HUES64 (cell line): ENCODE data around the gene SPDYC.

Experiments used
- H3K27ac ChIP-seq: 2 replicates; pipeline ENCODE4 v1.7.0; 2013; ENCODE audit warnings: low read depth, low read length, inconsistent platforms
- H3K27me3 ChIP-seq: 2 replicates; pipeline ENCODE4 v1.6.1; 2013; ENCODE audit warnings: mild to moderate bottlenecking, low read length; ENCODE audit not compliant: insufficient read depth
- H3K36me3 ChIP-seq: 2 replicates; pipeline ENCODE4 v1.6.1; 2013; ENCODE audit warnings: mild to moderate bottlenecking, low read length; ENCODE audit not compliant: insufficient read depth
- H3K4me1 ChIP-seq: 2 replicates; pipeline ENCODE4 v1.6.1; 2013; ENCODE audit warnings: mild to moderate bottlenecking, low read length, moderate library complexity; ENCODE audit not compliant: insufficient read depth
- H3K4me3 ChIP-seq: 2 replicates; pipeline ENCODE4 v1.5.1; 2013; ENCODE audit warnings: mild to moderate bottlenecking, low read length, moderate library complexity
- H3K9ac ChIP-seq: 2 replicates; pipeline ENCODE4 v1.6.1; 2013; ENCODE audit warnings: mild to moderate bottlenecking, low read depth, low read length
- H3K9me3 ChIP-seq: 2 replicates; pipeline ENCODE4 v1.6.1; 2013; ENCODE audit warnings: low read depth, low read length; ENCODE audit not compliant: insufficient read depth
- WGBS: fragments of 150-250, 120-280 bp; methylation state at CpG from one replicate; pipeline ENCODE4 v1.1.7; 2013; ENCODE audit warnings: missing lambda C conversion rate; 5-methylcytosine and 5-hydroxymethylcytosine counted together

Gene SPDYC

GRCh38 chr11:65209711-65210360, 39.8 kb downstream of the SPDYC start:
- H3K4me3 ChIP-seq = no peak overlapping the region
- H3K27me3 ChIP-seq = no peaks in the 10 kb centered on the region
- H3K36me3 ChIP-seq = peaks cover 63% of the 10 kb centered on the region
- no peaks in the 10 kb centered on the region for H3K9me3 ChIP-seq
- H3K4me1 ChIP-seq = peaks cover 29% of the 10 kb centered on the region
- H3K9ac ChIP-seq = no peak overlapping the region
- H3K27ac ChIP-seq = no peak overlapping the region
- 95% methylated on average over 20 of the region's 20 CpGs for WGBS

- H3K36me3 ChIP-seq = peaks cover 58% of the 10 kb centered on the region
- H3K27me3 ChIP-seq = no peaks in the 10 kb centered on the region
- no peak overlapping the region for H3K27ac ChIP-seq
Observed at GRCh38 chr11:65210361-65210731, 40.3 kb downstream of the SPDYC start.

GRCh38 chr11:65210748-65211147, 40.7 kb downstream of the SPDYC start:
- H3K27me3 ChIP-seq = no peaks in the 10 kb centered on the region
- H3K9ac ChIP-seq = no peak overlapping the region
- no peak overlapping the region for H3K27ac ChIP-seq
- WGBS = 93% methylated on average over 4 of the region's 4 CpGs
- no peak overlapping the region for H3K4me3 ChIP-seq
- peaks cover 54% of the 10 kb centered on the region for H3K36me3 ChIP-seq
- H3K9me3 ChIP-seq = no peaks in the 10 kb centered on the region
- peaks cover 25% of the 10 kb centered on the region for H3K4me1 ChIP-seq

More at GRCh38 chr11:65210361-65210731, 40.3 kb downstream of the SPDYC start:
- H3K4me1 ChIP-seq = peaks cover 25% of the 10 kb centered on the region
- WGBS = 94% methylated on average over 14 of the region's 14 CpGs
- no peak overlapping the region for H3K4me3 ChIP-seq
- no peaks in the 10 kb centered on the region for H3K9me3 ChIP-seq
- no peak overlapping the region for H3K9ac ChIP-seq

GRCh38 chr11:65211293-65212105, 41.5 kb downstream of the SPDYC start:
- H3K27ac ChIP-seq = peak overlapping the region; percentile 81; the same call in 1 of the 2 replicates
- H3K9ac ChIP-seq = no peak overlapping the region
- H3K36me3 ChIP-seq = peaks cover 47% of the 10 kb centered on the region
- H3K27me3 ChIP-seq = no peaks in the 10 kb centered on the region
- H3K4me3 ChIP-seq = no peak overlapping the region
- H3K4me1 ChIP-seq = peaks cover 25% of the 10 kb centered on the region
- WGBS = 90% methylated on average over 29 of the region's 29 CpGs
- H3K9me3 ChIP-seq = no peaks in the 10 kb centered on the region

GRCh38 chr11:65212226-65212801, 42.3 kb downstream of the SPDYC start:
- Histone ChIP-seq H3K4me1 (peaks cover 25% of the 10 kb centered on the region), H3K27ac (peak overlapping the region; percentile 81), H3K9me3 (no peaks in the 10 kb centered on the region), H3K4me3 (no peak overlapping the region), H3K36me3 (peaks cover 40% of the 10 kb centered on the region), H3K27me3 (no peaks in the 10 kb centered on the region), H3K9ac (peak overlapping the region; percentile 50; the same call in 1 of the 2 replicates)
- 77% methylated on average over 13 of the region's 13 CpGs for WGBS

GRCh38 chr11:65213322-65214211, 43.5 kb downstream of the SPDYC start:
- no peaks in the 10 kb centered on the region for H3K27me3 ChIP-seq
- H3K27ac ChIP-seq = peak overlapping the region; percentile 81
- peak overlapping the region; percentile 8; the same call in 1 of the 2 replicates for H3K4me3 ChIP-seq
- H3K36me3 ChIP-seq = peaks cover 29% of the 10 kb centered on the region
- peak overlapping the region; percentile 50 for H3K9ac ChIP-seq
- peaks cover 25% of the 10 kb centered on the region for H3K4me1 ChIP-seq
- no peaks in the 10 kb centered on the region for H3K9me3 ChIP-seq
- WGBS = 70% methylated on average over 26 of the region's 26 CpGs

- peaks cover 22% of the 10 kb centered on the region for H3K36me3 ChIP-seq
- peak overlapping the region; percentile 50; the same call in 1 of the 2 replicates for H3K9ac ChIP-seq
- no peaks in the 10 kb centered on the region for H3K9me3 ChIP-seq
- H3K27me3 ChIP-seq = no peaks in the 10 kb centered on the region
- 90% methylated on average over 16 of the region's 16 CpGs for WGBS
- H3K4me1 ChIP-seq = peaks cover 25% of the 10 kb centered on the region
- no peak overlapping the region; the same call in 1 of the 2 replicates for H3K4me3 ChIP-seq
- H3K27ac ChIP-seq = peak overlapping the region; percentile 81
Observed at GRCh38 chr11:65214212-65214845, 44.3 kb downstream of the SPDYC start.

- 93% methylated on average over 24 of the region's 24 CpGs for WGBS
- no peaks in the 10 kb centered on the region for H3K27me3 ChIP-seq
- peaks cover 10% of the 10 kb centered on the region for H3K36me3 ChIP-seq
- H3K4me3 ChIP-seq = no peak overlapping the region
- H3K9ac ChIP-seq = no peak overlapping the region
- no peak overlapping the region for H3K27ac ChIP-seq
- peaks cover 25% of the 10 kb centered on the region for H3K4me1 ChIP-seq
- no peaks in the 10 kb centered on the region for H3K9me3 ChIP-seq
Observed at GRCh38 chr11:65215441-65216076, 45.5 kb downstream of the SPDYC start.

- H3K4me3 ChIP-seq = no peak overlapping the region
- H3K9me3 ChIP-seq = no peaks in the 10 kb centered on the region
- no peak overlapping the region for H3K27ac ChIP-seq
- peaks cover 25% of the 10 kb centered on the region for H3K4me1 ChIP-seq
- 88% methylated on average over 6 of the region's 6 CpGs for WGBS
- no peaks in the 10 kb centered on the region for H3K27me3 ChIP-seq
- no peak overlapping the region for H3K9ac ChIP-seq
- H3K36me3 ChIP-seq = 0 out of 2 replicates have a peak, but pooled peaks cover 2% of the 10 kb centered on the region
Observed at GRCh38 chr11:65216830-65217229, 46.8 kb downstream of the SPDYC start.
